Breast epithelium (tissue), 4 donors: ENCODE measurements around the gene VWA5B2. TPM values are rescaled to one million over a fixed set of nuclear protein-coding genes. Genes with fewer than 3 reads are reported as not detected.

Experiments used
- DNase-seq, 2 donors: peaks; one replicate each; pipeline ENCODE4 v3.0.0-alpha.2; 2019; ENCODE audit warnings: low spot score in 2 of 2
- H3K27ac ChIP-seq, 2 donors: fragments of 200-600 bp; sonication (generic) in 1 of 2; one replicate each; pipeline ENCODE4 v1.5.1; 2016 to 2019; ENCODE audit warnings: mild to moderate bottlenecking in 1 of 2
- H3K27me3 ChIP-seq, 2 donors: fragments of 200-600 bp; sonication (generic) in 1 of 2; one replicate each; pipeline versions ENCODE4 v1.5.1 to v1.6.0; 2017 to 2019; ENCODE audit warnings: control low read depth in 1 of 2, mild to moderate bottlenecking in 1 of 2
- H3K36me3 ChIP-seq: fragments of 200-600 bp; one replicate; pipeline ENCODE4 v1.5.1; 2019
- H3K4me1 ChIP-seq, 2 donors: fragments of 200-600 bp; sonication (generic); one replicate each; pipeline ENCODE4 v1.5.1; 2016 to 2019; ENCODE audit warnings: control low read depth in 1 of 2
- H3K4me3 ChIP-seq, 3 donors: fragments of 200-600 bp; sonication (generic); 1 replicate in 2 of 3; 2 replicates in 1 of 3; pipeline ENCODE4 v1.5.1; 2016 to 2019; ENCODE audit warnings: mild to moderate bottlenecking in 3 of 3, moderate library complexity in 2 of 3
- H3K9me3 ChIP-seq, 2 donors: fragments of 200-600 bp; sonication (generic) in 1 of 2; one replicate each; pipeline ENCODE4 v1.5.1; 2016 to 2019; ENCODE audit warnings: control low read depth in 1 of 2
- CTCF ChIP-seq, 3 donors: fragments of 450-650 bp; IDR thresholded peaks; one replicate each; pipeline ENCODE4 v1.5.1; 2016 to 2017; ENCODE audit warnings: antibody characterized with exemption in 3 of 3, mild to moderate bottlenecking in 3 of 3, moderate library complexity in 3 of 3
- POLR2A ChIP-seq: fragments of 450-650 bp; IDR thresholded peaks from one replicate; pipeline ENCODE4 v1.6.1; 2016; ENCODE audit warnings: antibody characterized with exemption, mild to moderate bottlenecking, moderate library complexity
- POLR2AphosphoS5 ChIP-seq, 3 donors: sonication (generic); formaldehyde crosslinking; IDR thresholded peaks; one replicate each; pipeline ENCODE4 v1.6.1; 2017; ENCODE audit warnings: antibody characterized with exemption in 3 of 3
- intact Hi-C: fragments of 100-400 bp; cut with DNase I; formaldehyde crosslinking; loops from one replicate; pipeline ENCODE4 v1.15.1; 2023; ENCODE audit warnings: low total_unique reads
- total RNA-seq, 3 donors: library from RNA; depleted of rRNA; stranded (reverse); fragments of >200 nt; gene quantifications; one replicate each; pipeline ENCODE4 v1.1.0, GENCODE V29; 2016

The VWA5B2 gene
- total RNA-seq, 3 donors from 2014 or later = 0.16 to 0.88 (median 0.33) TPM

GRCh38 chr3:184240384-184241140, 11.2 kb downstream of the VWA5B2 start:
- DNase-seq = no peak
- intact Hi-C loops = loop anchor here (10.0 kb wide), 1 partner anchor 56 kb away; the partner anchor contains the start of gene ABCF3
- H3K9me3 ChIP-seq = no peaks in the 10 kb centered on the region
- no peak for TF ChIP-seq POLR2A
- no peak for TF ChIP-seq CTCF (IDR thresholded peaks at IDR 0.05)
- TF ChIP-seq POLR2AphosphoS5 (IDR thresholded peaks at IDR 0.05) = no peak
- no peak overlapping the region for H3K27ac ChIP-seq
- no peak overlapping the region for H3K4me3 ChIP-seq
- H3K36me3 ChIP-seq = peaks cover 3% of the 10 kb centered on the region
- no peaks in the 10 kb centered on the region for H3K27me3 ChIP-seq
- H3K4me1 ChIP-seq = no peaks in the 10 kb centered on the region

- Histone ChIP-seq H3K9me3 (no peaks in the 10 kb centered on the region), H3K4me1 (no peaks in the 10 kb centered on the region), H3K4me3 (no peak overlapping the region), H3K27me3 (no peaks in the 10 kb centered on the region), H3K36me3 (peaks cover 3% of the 10 kb centered on the region), H3K27ac (no peak overlapping the region)
- TF ChIP-seq CTCF (IDR thresholded peaks at IDR 0.05) (no peak), POLR2A (no peak), POLR2AphosphoS5 (IDR thresholded peaks at IDR 0.05) (no peak)
- DNase-seq = no peak
- intact Hi-C loops = loop anchor here (10.0 kb wide), 1 partner anchor 56 kb away; the partner anchor contains the start of gene ABCF3
These were observed 11.7 kb downstream of the VWA5B2 start for GRCh38 chr3:184241141-184241446.

GRCh38 chr3:184241447-184242296, 12.3 kb downstream of the VWA5B2 start:
- Histone ChIP-seq H3K4me3 (peak overlapping the region in 1 of 3 donors; percentile 49), H3K9me3 (no peaks in the 10 kb centered on the region), H3K27me3 (no peaks in the 10 kb centered on the region), H3K4me1 (no peaks in the 10 kb centered on the region), H3K36me3 (peaks cover 3% of the 10 kb centered on the region), H3K27ac (no peak overlapping the region)
- intact Hi-C loops = loop anchor here (10.0 kb wide), 1 partner anchor 57 kb away; the partner anchor contains the start of gene ABCF3
- TF ChIP-seq POLR2A = no peak
- TF ChIP-seq CTCF (IDR thresholded peaks at IDR 0.05) = peak in 2 of 3 donors; percentile 30 to 39
- peak in 1 of 3 donors; percentile 19 for TF ChIP-seq POLR2AphosphoS5 (IDR thresholded peaks at IDR 0.05)
- DNase-seq = no peak

GRCh38 chr3:184242297-184242685, 12.9 kb downstream of the VWA5B2 start:
- H3K9me3 ChIP-seq = no peaks in the 10 kb centered on the region
- no peak overlapping the region for H3K27ac ChIP-seq
- intact Hi-C loops = loop anchor here (10.0 kb wide), 1 partner anchor 57 kb away; the partner anchor contains the start of gene ABCF3
- H3K4me1 ChIP-seq = no peaks in the 10 kb centered on the region
- no peak for DNase-seq
- TF ChIP-seq CTCF (IDR thresholded peaks at IDR 0.05) (no peak), POLR2AphosphoS5 (IDR thresholded peaks at IDR 0.05) (no peak), POLR2A (no peak)
- peaks cover 3% of the 10 kb centered on the region for H3K36me3 ChIP-seq
- no peaks in the 10 kb centered on the region for H3K27me3 ChIP-seq
- H3K4me3 ChIP-seq = no peak overlapping the region
